GM23338 (cell line): ENCODE results near the gene CACNG6. TPM values are rescaled to one million over a fixed set of nuclear protein-coding genes. Genes with fewer than 3 reads are reported as not detected.

Experiments used
- ATAC-seq: fragments of 200-7000 bp; cut with Tn5 transposase; 3 replicates; pipeline ENCODE4 v1.9.1; 2020
- DNase-seq: peaks from one replicate; pipeline ENCODE4 v3.0.0-alpha.2; 2015; ENCODE audit warnings: low spot score
- H2AFZ ChIP-seq: fragments of 200-600 bp; sonication (generic); 2 replicates; pipeline ENCODE4 v1.8.0; 2016; ENCODE audit warnings: antibody characterized with exemption, mild to moderate bottlenecking, moderate library complexity
- H3F3A ChIP-seq: fragments of 200-600 bp; sonication (generic); replicated peaks from 2 replicates; pipeline ENCODE4 v1.8.0; 2017; ENCODE audit warnings: antibody characterized with exemption, mixed run types, low read depth
- H3K27ac ChIP-seq: fragments of 200-600 bp; sonication (generic); 2 replicates; pipeline ENCODE4 v1.6.1; 2016; ENCODE audit warnings: low read depth
- H3K27me3 ChIP-seq: fragments of 200-600 bp; sonication (generic); 2 replicates; pipeline ENCODE4 v1.8.0; 2016; ENCODE audit warnings: mild to moderate bottlenecking, mixed run types, moderate library complexity; ENCODE audit not compliant: insufficient read depth
- H3K36me3 ChIP-seq: fragments of 200-600 bp; sonication (generic); 2 replicates; pipeline ENCODE4 v1.8.0; 2016; ENCODE audit warnings: mild to moderate bottlenecking; ENCODE audit not compliant: insufficient read depth
- H3K4me1 ChIP-seq: fragments of 200-600 bp; sonication (generic); 2 replicates; pipeline ENCODE4 v1.8.0; 2016; ENCODE audit warnings: mild to moderate bottlenecking, moderate library complexity; ENCODE audit not compliant: insufficient read depth
- H3K4me2 ChIP-seq: fragments of 200-600 bp; sonication (generic); 2 replicates; pipeline ENCODE4 v1.7.1; 2017; ENCODE audit warnings: mixed run types
- H3K4me3 ChIP-seq: fragments of 200-600 bp; sonication (generic); 2 replicates; pipeline ENCODE4 v1.6.1; 2016; ENCODE audit warnings: mixed run types
- H3K79me2 ChIP-seq: fragments of 200-600 bp; sonication (generic); replicated peaks from 2 replicates; pipeline ENCODE4 v1.8.0; 2017; ENCODE audit warnings: mild to moderate bottlenecking; ENCODE audit not compliant: insufficient read depth
- H3K9me2 ChIP-seq: fragments of 200-600 bp; sonication (generic); 2 replicates; pipeline ENCODE4 v1.8.0; 2017; ENCODE audit not compliant: insufficient read depth
- H4K20me1 ChIP-seq: fragments of 200-600 bp; sonication (generic); replicated peaks from 2 replicates; pipeline ENCODE4 v1.8.0; 2017; ENCODE audit warnings: mild to moderate bottlenecking; ENCODE audit not compliant: insufficient read depth
- H3K27ac Mint-ChIP-seq: 2 replicates; pipeline ENCODE4 v1.8.0; 2020; ENCODE audit warnings: inconsistent platforms, mild to moderate bottlenecking, moderate library complexity, mixed read lengths
- H3K27me3 Mint-ChIP-seq: 3 replicates; pipeline ENCODE4 v1.8.0; 2022; ENCODE audit warnings: low read depth, mild to moderate bottlenecking, moderate library complexity, mixed read lengths, inconsistent platforms; ENCODE audit not compliant: insufficient read depth, poor library complexity
- H3K36me3 Mint-ChIP-seq: 3 replicates; pipeline ENCODE4 v1.8.0; 2021; ENCODE audit warnings: low read depth, mild to moderate bottlenecking, inconsistent platforms, moderate library complexity, mixed read lengths
- H3K4me1 Mint-ChIP-seq: 3 replicates; pipeline ENCODE4 v1.8.0; 2020; ENCODE audit warnings: mild to moderate bottlenecking, inconsistent platforms, mixed read lengths
- H3K4me3 Mint-ChIP-seq: 3 replicates; pipeline ENCODE4 v1.8.0; 2021; ENCODE audit warnings: moderate library complexity, mild to moderate bottlenecking, inconsistent platforms, mixed read lengths
- H3K9me3 Mint-ChIP-seq: 3 replicates; pipeline ENCODE4 v1.8.0; 2020; ENCODE audit warnings: moderate library complexity, mild to moderate bottlenecking, inconsistent platforms, mixed read lengths
- CREB1 ChIP-seq: fragments of 250-450 bp; sonication (Bioruptor Pico); IDR thresholded peaks from 2 replicates; pipeline ENCODE4 v1.5.0; 2020; ENCODE audit warnings: low read depth, mild to moderate bottlenecking, moderate library complexity
- EZH2phosphoT487 ChIP-seq: fragments of 200-600 bp; sonication (generic); IDR thresholded peaks from one replicate; pipeline ENCODE4 v1.8.1; 2018; ENCODE audit warnings: antibody characterized with exemption; ENCODE audit not compliant: unreplicated experiment
- NANOG ChIP-seq: IDR thresholded peaks from 2 replicates; pipeline ENCODE4 v1.6.1; 2016; ENCODE audit warnings: antibody characterized with exemption, borderline replicate concordance
- POLR2AphosphoS5 ChIP-seq: IDR thresholded peaks from 2 replicates; pipeline ENCODE4 v1.6.1; 2016; ENCODE audit warnings: antibody characterized with exemption, low read depth
- ZNF114 ChIP-seq: fragments of 250-450 bp; sonication (Bioruptor Pico); IDR thresholded peaks from 2 replicates; pipeline ENCODE4 v1.5.0; 2020; ENCODE audit warnings: mild to moderate bottlenecking, moderate library complexity
- polyA plus RNA-seq: library from polyadenylated mRNA; unstranded; fragments of >200 nt; fragmentation: Nextera tagmentation; extraction: Ambion mirVana; gene quantifications from 2 replicates; pipeline ENCODE4 v1.2.1, GENCODE V29; 2016
- total RNA-seq: library from RNA; depleted of rRNA; stranded (reverse); fragments of >200 nt; shearing (Covaris generic); gene quantifications from 2 replicates; pipeline ENCODE4 v1.2.3, GENCODE V29; 2014
- TF ChIP-seq, protein P1 (sequence below): fragments of 250-450 bp; sonication (Bioruptor Pico); IDR thresholded peaks from 2 replicates; pipeline ENCODE4 v1.5.0; 2020; ENCODE audit warnings: mild to moderate bottlenecking, moderate library complexity

The CACNG6 gene
- total and polyA plus RNA-seq, 2 experiments from 2014 or later, result 0.38 to 1.5 TPM

DNA sequence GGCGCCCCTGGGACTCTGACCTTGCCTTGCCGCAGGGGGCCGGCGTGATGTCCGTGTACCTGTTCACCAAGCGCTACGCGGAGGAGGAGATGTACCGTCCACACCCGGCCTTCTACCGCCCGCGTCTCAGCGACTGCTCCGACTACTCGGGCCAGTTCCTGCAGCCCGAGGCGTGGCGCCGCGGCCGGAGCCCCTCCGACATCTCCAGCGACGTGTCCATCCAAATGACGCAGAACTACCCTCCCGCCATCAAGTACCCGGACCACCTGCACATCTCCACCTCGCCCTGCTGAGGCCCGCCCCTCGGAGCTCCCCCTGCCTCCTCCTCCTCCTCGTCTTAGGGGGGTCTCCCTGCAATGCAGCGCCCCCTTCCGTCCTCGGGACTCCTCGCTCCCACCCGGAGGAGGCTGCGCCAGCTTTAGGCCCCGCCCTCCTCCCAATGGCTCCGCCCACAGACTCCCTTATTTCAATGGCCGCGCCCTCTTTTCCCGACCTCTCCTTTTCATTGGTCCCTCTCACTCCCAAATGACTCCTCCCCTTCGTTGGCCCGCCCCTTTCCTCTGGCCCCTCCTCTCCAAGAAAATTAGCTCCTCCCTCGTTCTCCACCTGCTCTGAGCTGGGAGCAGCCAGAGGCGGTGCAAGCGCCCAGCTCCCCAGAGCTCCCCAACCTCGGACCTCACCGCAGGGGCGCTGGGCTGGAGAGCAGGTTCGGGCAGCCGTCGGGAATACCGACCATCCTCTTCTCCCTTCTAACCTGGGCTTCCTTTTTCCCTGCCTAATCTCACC lies 49.2 kb upstream of the CACNG6 start (continued):
- TF ChIP-seq, protein P1, sequence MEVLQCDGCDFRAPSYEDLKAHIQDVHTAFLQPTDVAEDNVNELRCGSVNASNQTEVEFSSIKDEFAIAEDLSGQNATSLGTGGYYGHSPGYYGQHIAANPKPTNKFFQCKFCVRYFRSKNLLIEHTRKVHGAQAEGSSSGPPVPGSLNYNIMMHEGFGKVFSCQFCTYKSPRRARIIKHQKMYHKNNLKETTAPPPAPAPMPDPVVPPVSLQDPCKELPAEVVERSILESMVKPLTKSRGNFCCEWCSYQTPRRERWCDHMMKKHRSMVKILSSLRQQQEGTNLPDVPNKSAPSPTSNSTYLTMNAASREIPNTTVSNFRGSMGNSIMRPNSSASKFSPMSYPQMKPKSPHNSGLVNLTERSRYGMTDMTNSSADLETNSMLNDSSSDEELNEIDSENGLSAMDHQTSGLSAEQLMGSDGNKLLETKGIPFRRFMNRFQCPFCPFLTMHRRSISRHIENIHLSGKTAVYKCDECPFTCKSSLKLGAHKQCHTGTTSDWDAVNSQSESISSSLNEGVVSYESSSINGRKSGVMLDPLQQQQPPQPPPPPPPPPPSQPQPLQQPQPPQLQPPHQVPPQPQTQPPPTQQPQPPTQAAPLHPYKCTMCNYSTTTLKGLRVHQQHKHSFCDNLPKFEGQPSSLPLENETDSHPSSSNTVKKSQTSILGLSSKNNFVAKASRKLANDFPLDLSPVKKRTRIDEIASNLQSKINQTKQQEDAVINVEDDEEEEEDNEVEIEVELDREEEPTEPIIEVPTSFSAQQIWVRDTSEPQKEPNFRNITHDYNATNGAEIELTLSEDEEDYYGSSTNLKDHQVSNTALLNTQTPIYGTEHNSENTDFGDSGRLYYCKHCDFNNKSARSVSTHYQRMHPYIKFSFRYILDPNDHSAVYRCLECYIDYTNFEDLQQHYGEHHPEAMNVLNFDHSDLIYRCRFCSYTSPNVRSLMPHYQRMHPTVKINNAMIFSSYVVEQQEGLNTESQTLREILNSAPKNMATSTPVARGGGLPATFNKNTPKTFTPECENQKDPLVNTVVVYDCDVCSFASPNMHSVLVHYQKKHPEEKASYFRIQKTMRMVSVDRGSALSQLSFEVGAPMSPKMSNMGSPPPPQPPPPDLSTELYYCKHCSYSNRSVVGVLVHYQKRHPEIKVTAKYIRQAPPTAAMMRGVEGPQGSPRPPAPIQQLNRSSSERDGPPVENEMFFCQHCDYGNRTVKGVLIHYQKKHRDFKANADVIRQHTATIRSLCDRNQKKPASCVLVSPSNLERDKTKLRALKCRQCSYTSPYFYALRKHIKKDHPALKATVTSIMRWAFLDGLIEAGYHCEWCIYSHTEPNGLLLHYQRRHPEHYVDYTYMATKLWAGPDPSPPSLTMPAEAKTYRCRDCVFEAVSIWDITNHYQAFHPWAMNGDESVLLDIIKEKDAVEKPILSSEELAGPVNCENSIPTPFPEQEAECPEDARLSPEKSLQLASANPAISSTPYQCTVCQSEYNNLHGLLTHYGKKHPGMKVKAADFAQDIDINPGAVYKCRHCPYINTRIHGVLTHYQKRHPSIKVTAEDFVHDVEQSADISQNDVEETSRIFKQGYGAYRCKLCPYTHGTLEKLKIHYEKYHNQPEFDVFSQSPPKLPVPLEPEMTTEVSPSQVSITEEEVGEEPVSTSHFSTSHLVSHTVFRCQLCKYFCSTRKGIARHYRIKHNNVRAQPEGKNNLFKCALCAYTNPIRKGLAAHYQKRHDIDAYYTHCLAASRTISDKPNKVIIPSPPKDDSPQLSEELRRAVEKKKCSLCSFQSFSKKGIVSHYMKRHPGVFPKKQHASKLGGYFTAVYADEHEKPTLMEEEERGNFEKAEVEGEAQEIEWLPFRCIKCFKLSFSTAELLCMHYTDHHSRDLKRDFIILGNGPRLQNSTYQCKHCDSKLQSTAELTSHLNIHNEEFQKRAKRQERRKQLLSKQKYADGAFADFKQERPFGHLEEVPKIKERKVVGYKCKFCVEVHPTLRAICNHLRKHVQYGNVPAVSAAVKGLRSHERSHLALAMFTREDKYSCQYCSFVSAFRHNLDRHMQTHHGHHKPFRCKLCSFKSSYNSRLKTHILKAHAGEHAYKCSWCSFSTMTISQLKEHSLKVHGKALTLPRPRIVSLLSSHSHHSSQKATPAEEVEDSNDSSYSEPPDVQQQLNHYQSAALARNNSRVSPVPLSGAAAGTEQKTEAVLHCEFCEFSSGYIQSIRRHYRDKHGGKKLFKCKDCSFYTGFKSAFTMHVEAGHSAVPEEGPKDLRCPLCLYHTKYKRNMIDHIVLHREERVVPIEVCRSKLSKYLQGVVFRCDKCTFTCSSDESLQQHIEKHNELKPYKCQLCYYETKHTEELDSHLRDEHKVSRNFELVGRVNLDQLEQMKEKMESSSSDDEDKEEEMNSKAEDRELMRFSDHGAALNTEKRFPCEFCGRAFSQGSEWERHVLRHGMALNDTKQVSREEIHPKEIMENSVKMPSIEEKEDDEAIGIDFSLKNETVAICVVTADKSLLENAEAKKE (CRISPR knock-in tag), result no peak
- TF ChIP-seq NANOG (no peak), CREB1 (peak; percentile 58), POLR2AphosphoS5 (peak; percentile 100), ZNF114 (CRISPR knock-in tag) (no peak)

DNA sequence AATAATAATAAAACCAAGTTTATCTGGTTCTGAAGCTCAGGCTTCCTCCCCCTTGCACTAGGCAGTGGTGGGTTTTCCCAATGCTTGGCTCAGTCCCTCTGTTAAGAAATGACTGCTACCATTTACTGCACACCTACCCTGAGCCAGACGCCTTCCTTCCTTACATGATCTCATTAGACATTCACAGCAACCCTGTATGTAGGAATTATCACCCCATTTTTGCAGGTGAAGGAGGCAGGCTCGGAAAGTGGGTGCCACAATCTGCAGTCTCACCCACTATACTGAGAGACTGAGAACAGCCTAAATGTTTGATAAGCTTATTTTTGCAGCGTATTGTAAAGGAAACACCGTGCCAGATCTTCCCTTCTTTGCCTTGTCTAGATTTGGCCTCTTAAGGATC lies 47.0 kb upstream of the CACNG6 start:
- peak; percentile 5; the same call in 1 of the 2 replicates for TF ChIP-seq POLR2AphosphoS5
- no peak for TF ChIP-seq EZH2phosphoT487
- Mint-ChIP-seq H3K27me3 (peaks cover 18% of the 10 kb centered on the region), H3K4me3 (peak overlapping the region; percentile 73; the same call in 1 of the 3 replicates), H3K36me3 (peaks cover 13% of the 10 kb centered on the region), H3K27ac (no peak overlapping the region), H3K9me3 (no peaks in the 10 kb centered on the region), H3K4me1 (peaks cover 31% of the 10 kb centered on the region)
- DNase-seq (no peak), ATAC-seq (no peak)
- Histone ChIP-seq H3K27me3 (no peaks in the 10 kb centered on the region), H3K27ac (0 out of 2 replicates have a peak overlapping the region, but pooled peaks have one; percentile 48), H3F3A (peaks cover 21% of the 10 kb centered on the region), H3K4me1 (peaks cover 16% of the 10 kb centered on the region), H3K9me2 (no peaks in the 10 kb centered on the region), H2AFZ (no peak overlapping the region), H3K4me2 (peak overlapping the region; percentile 87), H3K36me3 (no peaks in the 10 kb centered on the region), H4K20me1 (no peaks in the 10 kb centered on the region), H3K79me2 (no peaks in the 10 kb centered on the region), H3K4me3 (peak overlapping the region; percentile 58; the same call in 1 of the 2 replicates)
